Measurements from ENCODE around the gene PIAS4.

- no peak for TF ChIP-seq GATA3 (IDR thresholded peaks at IDR 0.05; ENCODE audit: low read depth, low read length)
- TF ChIP-seq GATA2 (IDR thresholded peaks at IDR 0.05; ENCODE audit: low read depth, low read length): no peak
Measured at GRCh38 chr19:3963458-3964255, 43.9 kb upstream of the PIAS4 start.
